GM21737 (cell line): ENCODE data around the gene VTI1B.
"Not testable (repeated sequence)": the region's sequence is repeated elsewhere in the genome, so short reads cannot be mapped to it uniquely, and the experiment has no call there.

Experiments used
- ATAC-seq: cut with Tn5 transposase; IDR thresholded peaks from one replicate; pipeline ENCODE4 v1.9.1; 2021; ENCODE audit warnings: mild to moderate bottlenecking, moderate library complexity; ENCODE audit not compliant: unreplicated experiment

The VTI1B gene, protein sequence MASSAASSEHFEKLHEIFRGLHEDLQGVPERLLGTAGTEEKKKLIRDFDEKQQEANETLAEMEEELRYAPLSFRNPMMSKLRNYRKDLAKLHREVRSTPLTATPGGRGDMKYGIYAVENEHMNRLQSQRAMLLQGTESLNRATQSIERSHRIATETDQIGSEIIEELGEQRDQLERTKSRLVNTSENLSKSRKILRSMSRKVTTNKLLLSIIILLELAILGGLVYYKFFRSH

DNA sequence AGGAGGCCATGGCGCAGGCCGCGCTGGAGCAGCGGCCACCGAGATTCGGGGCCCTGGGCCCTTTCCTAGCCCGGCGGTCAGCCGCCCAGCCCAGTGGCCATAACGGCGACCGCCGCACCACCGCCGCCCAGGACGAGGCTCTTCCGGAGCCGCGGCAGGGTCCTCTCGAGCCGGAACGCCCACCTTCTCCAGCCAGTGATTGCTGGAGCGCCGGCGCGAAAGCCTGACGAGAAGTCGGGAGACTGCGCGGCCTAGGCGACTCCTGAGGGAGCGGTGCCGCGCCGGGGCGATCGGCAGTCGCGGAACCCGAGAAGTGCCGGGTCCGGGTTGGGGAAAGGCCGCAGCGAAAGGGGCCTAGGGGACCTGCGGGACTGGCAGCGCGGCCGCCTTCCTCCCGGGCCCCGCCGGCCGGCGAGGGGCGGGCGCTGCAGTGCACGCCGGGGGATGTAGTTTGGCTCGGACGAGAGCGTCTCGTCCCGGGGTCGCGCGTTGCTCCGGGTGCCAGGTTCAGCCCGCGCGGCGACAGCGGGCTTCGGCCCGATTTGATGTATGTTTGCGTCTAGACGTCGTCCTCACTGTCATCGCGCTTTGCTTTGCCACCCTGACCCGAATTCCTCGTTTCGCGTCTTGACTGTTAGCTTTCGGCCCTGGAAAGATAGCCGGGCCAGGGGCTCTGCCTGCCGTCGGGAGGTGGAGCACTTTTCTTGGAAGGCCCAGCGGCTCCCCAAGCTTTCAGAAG lies at the start of gene VTI1B:
Gene VTI1B (minus strand): TSS at position 153 of the 739 bp plus-strand sequence. CDS start 143 bp downstream, at position 10.
- peak; percentile 85 for ATAC-seq

DNA sequence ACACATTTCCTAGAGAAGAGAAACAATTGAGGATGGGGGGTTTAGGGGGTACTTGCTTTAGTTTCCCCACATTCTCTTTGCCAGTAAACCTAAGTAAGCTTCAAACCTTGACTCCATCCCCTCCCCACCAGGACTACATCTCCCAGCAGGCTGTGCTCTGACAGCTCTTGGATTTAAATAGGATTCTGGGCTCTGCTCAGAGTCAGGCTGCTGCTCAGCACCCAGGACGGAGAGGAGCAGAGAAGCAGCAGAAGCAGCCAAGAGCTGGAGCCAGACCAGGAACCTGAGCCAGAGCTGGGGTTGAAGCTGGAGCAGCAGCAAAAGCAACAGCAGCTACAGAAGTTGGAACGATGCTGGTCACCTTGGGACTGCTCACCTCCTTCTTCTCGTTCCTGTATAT lies 47.9 kb upstream of the VTI1B start:
- ATAC-seq = no peak

DNA sequence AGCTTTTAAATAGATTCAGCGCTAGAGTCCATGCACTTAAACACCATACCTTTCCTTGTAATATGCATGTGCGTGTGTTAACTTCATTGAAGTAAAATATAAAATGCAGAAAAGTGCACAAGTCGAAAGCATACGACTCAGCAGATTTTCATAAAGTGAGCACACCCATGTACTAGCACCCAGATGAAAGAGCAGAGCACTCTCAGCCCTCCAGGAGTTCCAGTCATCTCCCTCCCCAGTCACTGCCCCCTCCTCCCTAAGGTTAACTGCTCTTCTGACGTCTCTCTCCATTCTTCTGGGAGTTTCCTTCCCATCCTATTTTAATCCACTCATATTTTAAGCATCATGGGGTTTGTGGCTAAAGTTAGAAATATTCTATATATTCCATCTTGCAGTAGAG lies 47.4 kb upstream of the VTI1B start:
- no peak for ATAC-seq

DNA sequence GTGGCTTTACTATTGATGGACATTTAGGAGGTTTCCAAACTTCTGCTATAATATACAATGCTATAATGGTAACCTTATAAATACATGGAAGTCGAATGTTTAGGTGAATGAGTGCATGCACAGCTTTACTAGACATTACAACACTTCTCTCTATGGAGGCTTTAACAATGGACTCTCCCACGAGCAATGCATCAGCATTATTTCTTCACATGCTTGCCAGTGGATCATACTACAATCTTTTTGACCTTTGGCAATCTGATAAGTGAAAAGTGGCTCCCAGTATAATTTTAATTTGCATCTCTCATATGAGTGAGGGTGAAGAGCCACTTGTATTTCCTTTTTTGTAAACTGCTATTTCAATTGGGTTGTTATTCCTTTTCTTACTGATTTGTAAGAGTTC lies 45.4 kb upstream of the VTI1B start:
- no peak for ATAC-seq

DNA sequence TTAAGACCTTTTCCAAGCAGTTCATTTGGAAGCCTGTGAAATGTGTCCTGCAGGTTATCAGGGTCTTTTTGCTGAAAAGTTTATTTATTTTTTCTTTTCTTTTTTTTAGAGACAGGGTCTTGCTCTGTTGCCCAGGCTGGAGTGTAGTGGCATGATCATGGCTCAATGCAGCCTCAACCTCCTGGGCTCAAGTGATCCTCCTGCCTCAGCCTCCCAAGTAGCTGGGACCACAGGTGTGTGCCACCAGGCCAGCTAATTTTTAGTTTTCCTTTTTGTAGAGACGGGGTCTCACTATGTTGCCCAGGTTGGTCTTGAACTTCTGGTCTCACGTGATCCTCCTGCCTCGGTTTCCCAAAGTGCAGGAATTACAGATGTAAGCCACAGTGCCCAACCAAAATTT lies 45.0 kb upstream of the VTI1B start:
- not testable (repeated sequence) for ATAC-seq

DNA sequence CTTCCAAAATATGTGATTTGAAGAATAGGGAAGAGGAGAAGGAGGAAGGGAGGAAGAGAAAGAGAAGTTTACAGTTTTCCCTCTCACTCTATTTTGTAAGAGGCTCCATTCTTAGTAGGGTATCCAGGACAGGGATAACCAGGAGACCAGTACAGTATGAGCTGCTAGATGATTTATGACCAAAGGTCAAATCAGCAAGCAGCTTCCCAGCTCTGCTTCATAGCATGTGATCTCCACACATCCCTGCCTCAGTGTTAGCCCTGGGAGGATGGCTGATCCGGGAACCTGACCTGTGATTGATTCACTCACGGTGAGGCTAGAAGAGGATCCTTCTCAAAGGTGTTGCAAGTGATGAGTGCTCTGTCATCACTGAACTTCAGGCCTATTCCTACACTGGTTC lies 43.8 kb upstream of the VTI1B start:
- ATAC-seq = no peak

DNA sequence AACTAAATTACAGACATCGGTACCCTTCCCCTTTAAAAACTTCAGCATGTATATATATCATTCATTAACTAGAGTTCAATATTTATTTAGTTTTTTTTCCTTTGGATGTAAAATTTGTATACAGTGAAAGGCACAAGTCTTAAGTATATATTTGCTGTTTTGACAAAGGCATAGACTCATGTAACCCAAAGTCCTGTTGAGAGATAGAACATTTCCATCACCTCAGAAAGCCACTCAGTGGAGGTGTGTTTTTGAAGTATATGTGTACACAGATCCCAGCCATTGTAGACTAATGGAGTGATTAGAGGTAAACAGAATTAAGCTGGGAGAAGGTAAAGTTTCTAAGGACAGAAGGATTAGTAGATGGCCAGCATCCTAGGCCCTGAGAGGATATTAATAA lies 42.6 kb upstream of the VTI1B start:
- no peak for ATAC-seq

DNA sequence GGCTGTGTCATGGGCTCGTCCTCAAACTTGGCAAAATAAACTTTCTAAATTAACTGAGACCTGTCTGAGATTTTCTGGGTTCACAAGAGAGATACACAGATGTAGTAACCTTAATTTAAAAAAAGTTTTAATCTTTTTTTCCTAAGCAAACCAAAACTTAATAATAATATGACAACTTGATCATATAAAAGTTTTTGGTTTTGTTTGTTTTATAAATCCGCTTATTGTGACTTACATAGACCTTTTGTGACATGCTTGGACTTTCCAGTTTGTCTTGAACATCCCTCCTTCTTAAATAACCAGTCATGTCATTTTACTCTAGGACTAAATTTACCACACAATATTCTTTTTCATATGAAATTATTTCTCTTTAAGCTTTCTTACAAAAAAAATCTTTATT lies 35.8 kb upstream of the VTI1B start:
- no peak for ATAC-seq

DNA sequence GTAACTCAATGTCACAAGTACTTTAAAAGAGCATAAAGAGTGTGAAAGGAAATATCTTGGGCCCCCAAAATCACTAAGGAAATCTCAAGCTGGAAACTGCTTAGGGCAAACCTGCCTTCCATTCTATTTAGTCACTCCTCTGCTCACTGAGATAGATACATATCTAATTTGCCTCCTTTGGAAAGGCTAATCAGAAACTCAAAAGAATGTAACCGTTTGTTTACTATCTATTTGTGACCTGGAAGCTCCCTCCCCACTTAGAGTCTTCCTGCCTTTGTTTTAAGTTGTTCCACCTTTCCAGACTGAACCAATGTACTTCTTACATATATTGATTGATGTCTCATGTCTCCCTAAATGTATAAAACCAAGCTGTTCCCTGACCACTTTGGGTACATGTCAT lies 35.4 kb upstream of the VTI1B start:
- ATAC-seq = not testable (repeated sequence)

DNA sequence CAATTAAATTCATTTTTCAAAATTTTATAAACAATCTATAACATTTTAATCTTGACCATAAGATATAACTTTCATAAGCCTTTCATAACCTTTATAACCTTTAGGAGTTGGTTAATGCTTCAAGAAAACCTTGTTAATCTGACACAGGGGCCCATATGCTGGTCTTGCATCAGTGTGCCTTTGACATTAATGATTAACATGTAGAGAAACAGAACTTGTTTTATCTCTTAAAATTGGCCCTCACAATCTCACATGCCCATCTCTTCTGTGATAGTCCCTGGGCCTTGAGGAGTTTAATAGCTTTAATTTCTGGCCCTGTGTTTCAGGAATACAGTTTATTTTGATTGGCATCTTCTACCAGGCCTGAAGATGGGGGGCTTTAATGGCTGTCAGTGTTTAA lies 34.9 kb upstream of the VTI1B start:
- not testable (repeated sequence) for ATAC-seq

DNA sequence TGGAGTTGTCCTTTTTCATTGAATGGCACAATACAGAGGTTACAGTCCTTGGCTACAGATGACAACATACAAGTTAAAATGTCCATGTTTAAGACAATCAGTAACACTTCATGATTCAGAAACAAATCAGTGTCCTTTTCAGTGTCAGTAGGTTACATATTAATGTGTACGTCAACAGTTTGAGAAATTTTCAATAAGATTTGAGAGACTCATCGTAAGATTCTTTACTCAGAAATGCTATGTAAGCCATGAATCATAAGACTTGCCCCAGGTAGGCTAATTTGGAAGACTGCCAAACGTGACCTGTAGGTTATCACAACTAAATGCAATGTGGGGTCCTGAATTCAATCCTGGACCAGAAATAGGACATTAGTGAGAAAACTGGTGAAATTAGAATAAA lies 30.8 kb upstream of the VTI1B start:
- no peak for ATAC-seq

DNA sequence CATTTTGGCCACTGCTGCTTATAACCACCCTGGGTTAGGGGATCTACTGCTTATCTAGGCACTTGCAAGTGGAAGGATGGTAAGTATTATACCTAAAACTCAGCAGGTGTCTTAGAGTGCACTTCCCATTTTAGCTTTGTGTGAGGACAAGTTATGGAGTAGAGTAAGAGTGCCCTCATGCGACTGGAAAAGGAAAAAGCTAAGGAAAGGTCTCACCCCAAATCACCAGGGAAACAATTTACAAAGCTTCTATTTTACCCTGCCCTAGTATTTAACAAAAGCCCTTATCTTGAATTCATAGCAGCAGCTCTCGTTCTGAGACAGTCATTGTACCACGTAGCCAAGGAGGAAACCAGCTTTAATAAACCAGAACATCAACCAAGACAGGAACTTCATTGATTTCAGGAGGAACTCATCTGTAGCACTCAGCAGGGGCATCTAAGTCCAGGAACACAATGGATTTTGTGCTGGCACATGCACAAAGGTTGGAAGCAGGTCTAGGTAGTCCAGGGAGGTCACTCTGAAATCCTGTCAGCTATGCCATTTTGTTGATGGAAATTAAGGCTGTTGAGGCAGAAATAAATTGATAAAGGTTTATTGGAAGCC lies 30.2 kb upstream of the VTI1B start:
- ATAC-seq = no peak

DNA sequence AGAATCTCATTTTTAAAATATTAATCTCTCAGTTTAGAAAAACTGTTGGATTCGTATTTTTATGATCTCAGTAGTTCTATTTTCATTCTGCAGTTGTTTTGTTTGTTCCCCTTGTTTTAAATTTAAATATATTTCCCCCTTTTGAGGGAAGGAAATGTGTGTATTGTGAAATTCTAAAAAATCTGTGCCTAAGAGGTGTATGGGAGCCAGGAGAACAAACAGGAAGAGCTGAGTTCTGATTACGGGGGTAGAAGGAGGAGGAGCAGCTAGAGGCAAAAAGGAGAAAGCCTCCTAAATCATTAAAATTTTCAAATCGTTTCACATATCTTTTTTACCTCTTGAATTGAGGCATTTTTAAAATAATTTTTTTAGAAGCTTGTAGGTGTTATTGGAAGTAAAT lies 29.6 kb upstream of the VTI1B start:
- ATAC-seq = no peak

DNA sequence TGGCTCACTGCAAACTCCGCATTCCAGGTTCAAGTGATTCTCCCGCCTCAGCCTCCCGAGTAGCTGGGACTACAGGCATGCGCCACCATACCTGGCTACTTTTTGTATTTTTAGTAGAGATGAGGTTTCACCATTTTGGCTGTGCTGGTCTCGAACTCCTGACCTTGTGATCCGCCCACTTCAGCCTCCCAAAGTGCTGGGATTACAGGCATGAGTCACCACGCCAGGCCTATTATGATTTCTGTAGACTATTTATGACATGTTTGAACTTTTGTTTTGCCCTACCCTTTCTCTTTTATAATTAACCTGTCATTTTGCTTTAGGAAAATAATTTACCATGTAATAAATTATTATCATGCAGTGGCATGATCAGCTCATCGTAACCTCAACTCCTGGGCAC lies 27.1 kb upstream of the VTI1B start, which contains the start of gene RDH12:
Gene RDH12 (plus strand): TSS at position 395 of the 400 bp plus-strand sequence. CDS start 20,757 bp downstream, outside the sequence.
- ATAC-seq = not testable (repeated sequence)

DNA sequence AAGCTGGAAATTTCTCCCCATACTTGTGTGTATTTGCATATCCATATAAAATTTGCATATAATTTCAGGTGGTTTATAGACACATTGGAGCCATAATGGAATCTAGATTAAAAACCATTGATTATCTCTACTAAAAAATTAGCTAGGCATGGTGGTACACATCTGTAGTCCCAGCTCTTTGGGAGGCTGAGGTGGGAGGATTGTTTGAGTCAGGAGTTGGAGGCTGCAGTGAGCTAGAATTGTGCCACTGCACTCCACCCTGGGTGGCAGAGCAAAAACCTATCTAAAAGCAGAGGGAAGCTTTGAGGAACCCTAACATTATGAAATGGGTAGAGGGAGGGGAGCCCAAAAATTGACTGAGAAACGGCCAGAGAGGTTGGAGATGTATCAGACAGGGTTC lies 23.7 kb upstream of the VTI1B start:
- ATAC-seq = no peak

DNA sequence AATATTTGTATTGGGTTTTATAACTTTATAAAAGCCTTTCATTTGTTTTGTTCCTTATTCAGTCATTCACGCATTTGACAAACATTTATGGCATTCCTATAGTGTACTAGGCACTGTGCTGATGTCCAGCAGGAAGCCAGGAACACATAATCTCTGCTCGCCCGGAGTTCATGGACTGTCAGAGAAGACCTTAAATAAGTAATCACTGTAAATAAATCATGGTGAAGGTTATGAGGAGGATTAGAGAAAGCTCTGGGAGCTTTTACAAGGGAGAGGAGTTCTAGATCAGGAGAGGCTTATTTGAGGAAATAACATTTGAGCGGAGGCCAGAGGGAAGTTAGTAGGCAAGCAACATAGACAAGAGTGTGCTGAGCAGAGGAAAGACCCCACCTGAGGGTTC lies 22.6 kb upstream of the VTI1B start:
- ATAC-seq = no peak

DNA sequence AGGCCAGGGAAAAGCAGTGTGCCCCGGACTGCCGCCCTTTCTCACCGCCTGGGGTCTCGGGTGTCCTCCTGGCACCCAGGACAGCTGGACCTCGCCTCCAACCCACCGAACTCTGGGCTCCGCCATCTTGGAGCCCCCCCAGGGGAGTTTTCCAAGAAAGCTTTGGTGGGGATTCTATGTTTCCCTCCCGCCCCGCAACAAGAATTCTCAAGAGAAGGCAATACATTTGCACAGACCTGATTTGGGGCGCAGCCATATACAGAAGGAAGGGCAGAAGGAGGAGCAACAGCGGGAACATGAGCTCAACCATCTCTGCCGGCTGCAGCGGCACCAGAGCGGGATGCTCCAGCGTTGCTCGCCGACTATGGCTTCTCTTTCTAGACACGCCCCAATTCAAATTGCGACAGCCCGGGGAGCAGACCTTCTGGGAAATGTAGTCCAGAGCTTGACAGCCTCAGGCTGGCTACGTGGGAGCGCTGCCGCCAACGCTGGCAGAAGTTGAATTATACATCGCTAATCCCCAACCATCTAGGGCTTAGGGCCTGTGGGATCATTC lies 21.0 kb upstream of the VTI1B start, which contains the start of gene RDH11:
Gene RDH11 (minus strand): TSS at position 371 of the 556 bp plus-strand sequence. CDS start 61 bp downstream, at position 310.
- peak; percentile 86 for ATAC-seq

DNA sequence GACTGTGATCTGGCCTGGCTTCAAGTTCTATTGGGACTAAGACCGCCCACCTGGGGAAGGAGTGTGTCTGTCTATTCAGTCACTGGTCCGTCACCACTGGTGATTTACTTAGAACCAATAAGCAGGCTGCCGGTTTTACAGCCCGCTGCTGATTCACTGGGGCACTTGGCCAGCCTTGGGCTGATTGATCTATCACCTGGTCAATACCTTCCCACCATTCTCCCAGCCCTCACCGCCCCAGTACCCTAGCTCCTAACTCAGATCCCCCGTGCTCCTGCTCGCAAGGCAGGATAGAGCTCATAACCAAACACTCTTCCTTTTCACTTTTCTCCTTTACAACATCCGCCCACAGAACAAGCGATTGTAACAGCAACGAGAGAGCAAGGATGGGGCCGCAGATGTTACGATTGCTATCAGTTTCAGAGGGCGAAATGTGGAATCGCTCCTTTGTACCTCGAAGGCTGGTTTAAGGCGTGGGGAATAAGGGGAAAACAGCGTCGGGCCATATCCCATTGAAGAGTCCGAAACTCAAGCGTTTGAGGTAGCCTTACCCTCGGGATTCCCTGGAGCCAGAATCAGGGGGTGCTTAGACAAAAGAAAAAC lies 20.5 kb upstream of the VTI1B start:
- ATAC-seq = peak; percentile 86

DNA sequence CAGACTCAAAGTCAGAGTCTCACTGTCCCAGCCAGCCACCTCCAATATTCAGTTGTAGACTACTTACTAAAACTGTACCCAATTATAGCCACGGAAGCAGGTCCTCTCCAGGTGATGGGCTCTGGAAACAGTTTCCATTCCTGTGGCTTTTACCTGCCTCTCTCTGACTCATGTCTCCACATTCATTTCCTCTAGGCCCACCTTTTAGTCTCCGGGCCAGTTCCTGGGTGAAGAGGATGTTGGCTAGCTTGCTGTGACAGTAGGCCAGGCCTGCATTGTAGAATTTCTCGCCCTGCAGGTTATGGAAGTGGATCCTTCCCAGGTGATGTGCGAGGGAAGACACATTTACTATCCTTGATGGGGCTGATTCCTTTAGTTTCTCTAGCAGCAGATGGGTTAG lies 15.6 kb upstream of the VTI1B start:
- no peak for ATAC-seq

DNA sequence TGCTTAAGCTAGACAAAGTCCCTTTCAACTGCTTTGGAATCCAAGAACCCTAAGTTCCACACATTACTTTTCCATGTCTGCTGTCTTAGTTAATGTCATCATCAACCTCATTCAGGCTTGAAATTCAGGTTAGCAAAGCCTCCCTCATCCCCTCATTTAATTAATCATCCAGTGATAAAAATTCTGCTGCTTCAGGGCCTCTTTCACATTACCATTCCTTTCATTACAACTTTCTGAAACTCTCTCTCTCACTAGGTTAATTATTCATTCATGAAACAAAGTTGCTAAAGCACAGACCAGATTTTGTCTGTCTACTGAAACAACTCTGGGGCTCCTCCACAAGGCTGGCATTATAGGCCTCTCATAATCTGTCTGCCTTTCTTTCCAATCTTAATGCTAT lies 9.4 kb upstream of the VTI1B start:
- ATAC-seq = no peak

DNA sequence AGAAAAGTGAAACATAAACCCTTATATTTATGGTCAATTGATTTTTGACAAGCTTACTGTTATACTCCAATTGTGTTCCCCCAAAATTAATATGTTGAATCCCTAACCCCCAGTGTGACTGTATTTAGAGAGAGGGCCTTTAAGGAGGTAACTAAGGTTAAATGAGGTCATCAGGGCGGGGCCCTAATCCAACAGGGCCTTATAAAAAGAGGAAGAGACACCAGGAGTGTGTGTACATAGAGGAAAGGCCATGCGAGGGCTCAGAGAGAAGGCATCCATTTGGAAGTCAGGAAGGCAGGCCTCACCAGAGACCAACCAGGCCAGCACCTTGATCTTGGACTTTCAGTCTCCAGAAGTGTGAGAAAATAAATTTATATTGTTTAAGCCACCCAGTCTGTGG lies 6.5 kb upstream of the VTI1B start:
- ATAC-seq = no peak
